ENCODE data around the gene PPAN.
A peak's percentile ranks its signal among the peaks of the same experiment; 100 is the strongest.

- TF ChIP-seq, protein P1, sequence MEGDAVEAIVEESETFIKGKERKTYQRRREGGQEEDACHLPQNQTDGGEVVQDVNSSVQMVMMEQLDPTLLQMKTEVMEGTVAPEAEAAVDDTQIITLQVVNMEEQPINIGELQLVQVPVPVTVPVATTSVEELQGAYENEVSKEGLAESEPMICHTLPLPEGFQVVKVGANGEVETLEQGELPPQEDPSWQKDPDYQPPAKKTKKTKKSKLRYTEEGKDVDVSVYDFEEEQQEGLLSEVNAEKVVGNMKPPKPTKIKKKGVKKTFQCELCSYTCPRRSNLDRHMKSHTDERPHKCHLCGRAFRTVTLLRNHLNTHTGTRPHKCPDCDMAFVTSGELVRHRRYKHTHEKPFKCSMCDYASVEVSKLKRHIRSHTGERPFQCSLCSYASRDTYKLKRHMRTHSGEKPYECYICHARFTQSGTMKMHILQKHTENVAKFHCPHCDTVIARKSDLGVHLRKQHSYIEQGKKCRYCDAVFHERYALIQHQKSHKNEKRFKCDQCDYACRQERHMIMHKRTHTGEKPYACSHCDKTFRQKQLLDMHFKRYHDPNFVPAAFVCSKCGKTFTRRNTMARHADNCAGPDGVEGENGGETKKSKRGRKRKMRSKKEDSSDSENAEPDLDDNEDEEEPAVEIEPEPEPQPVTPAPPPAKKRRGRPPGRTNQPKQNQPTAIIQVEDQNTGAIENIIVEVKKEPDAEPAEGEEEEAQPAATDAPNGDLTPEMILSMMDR (IDR thresholded peaks at IDR 0.05; ENCODE audit: low read depth, low read length) = peak; percentile 34
- TF ChIP-seq POLR2A (IDR thresholded peaks at IDR 0.05; ENCODE audit: extremely low read depth, insufficient read length) (no peak), MYC (IDR thresholded peaks at IDR 0.05; ENCODE audit: low read depth, low read length) (no peak)
- TF ChIP-seq, protein P2, sequence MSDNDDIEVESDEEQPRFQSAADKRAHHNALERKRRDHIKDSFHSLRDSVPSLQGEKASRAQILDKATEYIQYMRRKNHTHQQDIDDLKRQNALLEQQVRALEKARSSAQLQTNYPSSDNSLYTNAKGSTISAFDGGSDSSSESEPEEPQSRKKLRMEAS (IDR thresholded peaks at IDR 0.05; ENCODE audit: low read depth, low read length) = no peak
Observed at GRCh38 chr19:10155839-10156238, 49.7 kb downstream of the PPAN start.

Measured in NB4 (cell line).